NCI-H1417 treated with DMSO at 0.1 percent for 48 hours (cell line): ENCODE results near the gene CHRD.

Experiments used
- DNase-seq: peaks from one replicate; lab custom pipeline; 2025; lab: John Stamatoyannopoulos, UW

The CHRD gene

GRCh38 chr3:184346480-184347190 lies 33.2 kb upstream of the CHRD start:
- no peak for DNase-seq

- DNase-seq: no peak
Observed at GRCh38 chr3:184347321-184348056, 32.4 kb upstream of the CHRD start.

GRCh38 chr3:184348057-184348382 lies 31.8 kb upstream of the CHRD start:
- DNase-seq: no peak

- DNase-seq: no peak
Observed at GRCh38 chr3:184349563-184350470, 30.0 kb upstream of the CHRD start.

- DNase-seq: no peak
Observed at GRCh38 chr3:184350618-184351017, 29.2 kb upstream of the CHRD start.

- no peak for DNase-seq
Observed at GRCh38 chr3:184351511-184352148, 28.2 kb upstream of the CHRD start.

GRCh38 chr3:184352149-184352785 lies 27.6 kb upstream of the CHRD start:
- no peak for DNase-seq

- DNase-seq: no peak
Observed at GRCh38 chr3:184352897-184353545, 26.8 kb upstream of the CHRD start.

- no peak for DNase-seq
Observed at GRCh38 chr3:184353546-184353941, 26.3 kb upstream of the CHRD start.

- DNase-seq: no peak
Observed at GRCh38 chr3:184354121-184354728, 25.6 kb upstream of the CHRD start.

- no peak for DNase-seq
Observed at GRCh38 chr3:184354754-184355153, 25.1 kb upstream of the CHRD start.

GRCh38 chr3:184355261-184356040 lies 24.4 kb upstream of the CHRD start:
- no peak for DNase-seq

- DNase-seq: no peak
Observed at GRCh38 chr3:184357248-184358123, 22.4 kb upstream of the CHRD start.

GRCh38 chr3:184358124-184358767 lies 21.6 kb upstream of the CHRD start:
- DNase-seq: no peak

- no peak for DNase-seq
Observed at GRCh38 chr3:184358921-184359350, 20.9 kb upstream of the CHRD start.

- no peak for DNase-seq
Observed at GRCh38 chr3:184359610-184360009, 20.2 kb upstream of the CHRD start.

- no peak for DNase-seq
Observed at GRCh38 chr3:184360070-184360928, 19.6 kb upstream of the CHRD start.
